WTC11 (cell line): Measurements from ENCODE around the gene PRKCE. TPM values are rescaled to one million over a fixed set of nuclear protein-coding genes. Genes with fewer than 3 reads are reported as not detected.

Experiments used
- ATAC-seq: fragments of 200-7000 bp; cut with Tn5 transposase; 2 replicates; pipeline ENCODE4 v1.10.0; 2021; ENCODE audit warnings: mild to moderate bottlenecking, moderate library complexity
- CTCF ChIA-PET: fragments of 300-600 bp; sonication (Branson Sonifier 250); formaldehyde crosslinking; loops from one replicate; lab custom pipeline; 2021; ENCODE audit warnings: antibody characterized with exemption; lab: Charles Lee
- POLR2A ChIA-PET: fragments of 350-600 bp; sonication (Branson Sonifier 250); formaldehyde crosslinking; loops from one replicate; lab custom pipeline; 2021; ENCODE audit warnings: antibody characterized with exemption; lab: Charles Lee
- DNase-seq: peaks from one replicate; pipeline ENCODE4 v3.0.0; 2021; ENCODE audit warnings: low spot score
- H3K27ac Mint-ChIP-seq: 2 replicates; pipeline ENCODE4 v1.8.0; 2021; ENCODE audit warnings: mixed read lengths
- H3K27me3 Mint-ChIP-seq: 2 replicates; pipeline ENCODE4 v1.8.0; 2021; ENCODE audit warnings: low read depth, mild to moderate bottlenecking, moderate library complexity, mixed read lengths
- H3K36me3 Mint-ChIP-seq: 2 replicates; pipeline ENCODE4 v1.8.0; 2021; ENCODE audit warnings: mixed read lengths
- H3K4me1 Mint-ChIP-seq: 2 replicates; pipeline ENCODE4 v1.8.0; 2022; ENCODE audit warnings: mixed read lengths
- H3K4me3 Mint-ChIP-seq: 2 replicates; pipeline ENCODE4 v1.8.0; 2021; ENCODE audit warnings: mild to moderate bottlenecking, moderate library complexity, mixed read lengths
- H3K9me3 Mint-ChIP-seq: 2 replicates; pipeline ENCODE4 v1.8.0; 2021; ENCODE audit warnings: mixed read lengths
- ESRRA ChIP-seq: sonication (generic); formaldehyde crosslinking; IDR thresholded peaks from 2 replicates; pipeline ENCODE4 v1.8.1; 2022; ENCODE audit warnings: mild to moderate bottlenecking, missing genetic modification reagents, borderline replicate concordance
- HMGA2 ChIP-seq: fragments of 250-450 bp; sonication (Bioruptor Pico); IDR thresholded peaks from 2 replicates; pipeline ENCODE4 v1.4.0; 2021; ENCODE audit warnings: mild to moderate bottlenecking, moderate library complexity
- PRRX2 ChIP-seq: fragments of 250-450 bp; sonication (Bioruptor Pico); IDR thresholded peaks from 2 replicates; pipeline ENCODE4 v1.8.0; 2021; ENCODE audit warnings: mild to moderate bottlenecking
- SMAD4 ChIP-seq: sonication (generic); formaldehyde crosslinking; IDR thresholded peaks from 2 replicates; pipeline ENCODE4 v1.8.0; 2022; ENCODE audit warnings: mild to moderate bottlenecking, missing genetic modification reagents
- TP53 ChIP-seq: sonication (generic); formaldehyde crosslinking; IDR thresholded peaks from 2 replicates; pipeline ENCODE4 v1.8.1; 2023; ENCODE audit warnings: mild to moderate bottlenecking, missing genetic modification reagents
- ZNF416 ChIP-seq: fragments of 250-450 bp; sonication (Bioruptor Pico); IDR thresholded peaks from 2 replicates; pipeline ENCODE4 v1.9.0; 2021; ENCODE audit warnings: mild to moderate bottlenecking, inconsistent platforms
- total RNA-seq: library from RNA; stranded (reverse); gene quantifications from 3 replicates; pipeline ENCODE4 v1.2.3, GENCODE V29; 2021
- TF ChIP-seq, protein P1 (sequence below): fragments of 250-450 bp; sonication (Bioruptor Pico); conservative IDR thresholded peaks from 2 replicates; pipeline ENCODE4 v1.9.0; 2021; ENCODE audit warnings: mild to moderate bottlenecking
- TF ChIP-seq, protein P2 (sequence below): fragments of 250-450 bp; sonication (Bioruptor Pico); IDR thresholded peaks from 2 replicates; pipeline ENCODE4 v1.9.0; 2021; ENCODE audit warnings: moderate library complexity, mild to moderate bottlenecking, inconsistent platforms, borderline replicate concordance
- TF ChIP-seq, protein P3 (sequence below): sonication (generic); formaldehyde crosslinking; IDR thresholded peaks from 2 replicates; pipeline ENCODE4 v1.8.1; 2023; ENCODE audit warnings: mild to moderate bottlenecking, missing genetic modification reagents
- TF ChIP-seq, protein P4 (sequence below): sonication (generic); formaldehyde crosslinking; IDR thresholded peaks from 2 replicates; pipeline ENCODE4 v1.8.1; 2022; ENCODE audit warnings: low read depth, missing genetic modification reagents, borderline replicate concordance
- TF ChIP-seq, protein P5 (sequence below): sonication (generic); formaldehyde crosslinking; IDR thresholded peaks from 2 replicates; pipeline ENCODE4 v1.8.1; 2022; ENCODE audit warnings: low read depth, mild to moderate bottlenecking, moderate library complexity, missing genetic modification reagents, borderline replicate concordance
- TF ChIP-seq, protein P6 (sequence below): sonication (generic); formaldehyde crosslinking; IDR thresholded peaks from 2 replicates; pipeline ENCODE4 v1.8.0; 2023; ENCODE audit warnings: missing genetic modification reagents, mild to moderate bottlenecking, borderline replicate concordance
- TF ChIP-seq, protein P7 (sequence below): sonication (generic); formaldehyde crosslinking; IDR thresholded peaks from 2 replicates; pipeline ENCODE4 v1.8.1; 2023; ENCODE audit warnings: mild to moderate bottlenecking, moderate library complexity, missing genetic modification reagents
- TF ChIP-seq, protein P8 (sequence below): sonication (generic); formaldehyde crosslinking; IDR thresholded peaks from 2 replicates; pipeline ENCODE4 v1.8.0; 2023; ENCODE audit warnings: missing genetic modification reagents

PRKCE gene
- total RNA-seq, 1 experiment from 2014 or later: 5.8 TPM

DNA sequence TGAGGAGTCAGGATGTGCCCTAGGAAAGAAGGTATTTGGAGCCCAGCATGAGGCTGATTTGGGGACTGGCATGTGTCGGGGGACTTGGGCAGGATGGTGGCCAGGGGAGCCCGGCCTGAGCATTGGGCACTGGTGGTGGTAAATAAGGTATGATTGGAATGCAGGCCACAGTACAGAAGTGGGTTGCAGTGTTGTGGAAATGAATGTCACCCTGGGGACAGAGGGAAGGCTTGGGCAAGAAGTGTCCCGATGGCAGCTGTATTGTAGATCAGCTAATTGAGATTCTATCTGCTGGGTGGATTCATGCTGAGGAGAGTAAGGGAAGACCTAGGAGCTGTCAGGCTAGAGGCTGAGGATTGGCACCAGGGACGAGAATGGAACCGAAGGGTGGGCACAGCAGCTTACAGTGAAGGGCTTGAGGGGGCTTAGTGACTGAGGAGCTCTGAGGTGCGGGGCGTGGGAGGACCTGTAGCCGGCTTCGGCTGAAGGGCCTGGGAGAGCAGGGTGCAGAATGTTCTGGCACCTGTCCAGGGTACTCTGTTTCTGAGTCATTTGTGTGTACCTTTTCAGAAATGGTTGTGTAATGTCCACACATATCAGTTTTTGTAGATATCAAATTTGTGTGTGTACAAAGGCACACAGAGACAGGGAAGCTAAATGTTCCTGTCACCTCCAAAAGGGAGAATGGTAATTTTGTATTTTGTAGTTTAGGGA lies 170.2 kb downstream of the PRKCE start:
- no peak overlapping the region for H3K27ac Mint-ChIP-seq
- no peaks in the 10 kb centered on the region for H3K36me3 Mint-ChIP-seq
- H3K4me3 Mint-ChIP-seq: no peak overlapping the region
- ChIA-PET POLR2A (no interaction called here), CTCF (interaction anchor here (0.6 to 1.1 kb wide), 3 partner anchors 43 to 224 kb away, joined by 3 read pairs; no protein-coding TSS in a partner anchor)
- no peaks in the 10 kb centered on the region for H3K9me3 Mint-ChIP-seq
- TF ChIP-seq, protein P1, sequence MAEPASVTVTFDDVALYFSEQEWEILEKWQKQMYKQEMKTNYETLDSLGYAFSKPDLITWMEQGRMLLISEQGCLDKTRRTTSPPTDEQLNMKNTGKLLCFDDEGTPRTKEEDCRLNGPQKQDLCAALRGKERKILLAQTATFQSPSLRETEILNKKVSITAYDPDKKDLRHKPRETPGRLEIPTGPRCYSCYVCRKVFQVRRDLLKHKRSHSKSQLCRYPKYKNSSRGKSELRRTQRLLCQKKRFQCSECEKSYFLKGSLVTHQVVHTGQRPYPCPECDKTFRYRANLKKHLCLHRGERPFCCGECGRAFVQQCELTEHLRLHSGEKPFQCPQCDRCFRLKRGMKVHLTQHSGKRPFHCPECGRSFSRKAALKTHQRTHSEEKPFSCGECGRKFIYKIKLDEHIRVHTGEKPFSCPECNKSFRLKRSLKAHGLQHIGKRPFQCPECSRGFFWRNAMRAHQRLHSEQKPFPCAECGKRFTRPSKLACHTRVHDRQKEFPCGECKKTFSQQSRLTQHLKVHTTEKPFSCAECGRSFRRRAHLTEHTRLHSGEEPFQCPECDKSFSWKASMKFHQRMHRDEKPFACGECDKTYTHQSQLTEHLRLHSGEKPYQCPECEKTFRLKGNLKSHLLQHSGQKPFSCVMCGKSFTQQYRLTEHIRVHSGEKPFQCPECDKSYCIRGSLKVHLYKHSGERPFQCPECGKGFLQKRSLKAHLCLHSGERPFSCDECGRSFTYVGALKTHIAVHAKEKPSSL (CRISPR knock-in tag): no peak
- TF ChIP-seq, protein P2, sequence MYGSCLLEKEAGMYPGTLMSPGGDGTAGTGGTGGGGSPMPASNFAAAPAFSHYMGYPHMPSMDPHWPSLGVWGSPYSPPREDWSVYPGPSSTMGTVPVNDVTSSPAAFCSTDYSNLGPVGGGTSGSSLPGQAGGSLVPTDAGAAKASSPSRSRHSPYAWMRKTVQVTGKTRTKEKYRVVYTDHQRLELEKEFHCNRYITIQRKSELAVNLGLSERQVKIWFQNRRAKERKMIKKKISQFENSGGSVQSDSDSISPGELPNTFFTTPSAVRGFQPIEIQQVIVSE (CRISPR knock-in tag): no peak
- no peak for TF ChIP-seq ESRRA (CRISPR knock-in tag)
- TF ChIP-seq ZNF416: no peak
- TF ChIP-seq HMGA2 (CRISPR knock-in tag): no peak
- TF ChIP-seq, protein P3, sequence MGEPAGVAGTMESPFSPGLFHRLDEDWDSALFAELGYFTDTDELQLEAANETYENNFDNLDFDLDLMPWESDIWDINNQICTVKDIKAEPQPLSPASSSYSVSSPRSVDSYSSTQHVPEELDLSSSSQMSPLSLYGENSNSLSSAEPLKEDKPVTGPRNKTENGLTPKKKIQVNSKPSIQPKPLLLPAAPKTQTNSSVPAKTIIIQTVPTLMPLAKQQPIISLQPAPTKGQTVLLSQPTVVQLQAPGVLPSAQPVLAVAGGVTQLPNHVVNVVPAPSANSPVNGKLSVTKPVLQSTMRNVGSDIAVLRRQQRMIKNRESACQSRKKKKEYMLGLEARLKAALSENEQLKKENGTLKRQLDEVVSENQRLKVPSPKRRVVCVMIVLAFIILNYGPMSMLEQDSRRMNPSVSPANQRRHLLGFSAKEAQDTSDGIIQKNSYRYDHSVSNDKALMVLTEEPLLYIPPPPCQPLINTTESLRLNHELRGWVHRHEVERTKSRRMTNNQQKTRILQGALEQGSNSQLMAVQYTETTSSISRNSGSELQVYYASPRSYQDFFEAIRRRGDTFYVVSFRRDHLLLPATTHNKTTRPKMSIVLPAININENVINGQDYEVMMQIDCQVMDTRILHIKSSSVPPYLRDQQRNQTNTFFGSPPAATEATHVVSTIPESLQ (CRISPR knock-in tag): no peak
- TF ChIP-seq, protein P4, sequence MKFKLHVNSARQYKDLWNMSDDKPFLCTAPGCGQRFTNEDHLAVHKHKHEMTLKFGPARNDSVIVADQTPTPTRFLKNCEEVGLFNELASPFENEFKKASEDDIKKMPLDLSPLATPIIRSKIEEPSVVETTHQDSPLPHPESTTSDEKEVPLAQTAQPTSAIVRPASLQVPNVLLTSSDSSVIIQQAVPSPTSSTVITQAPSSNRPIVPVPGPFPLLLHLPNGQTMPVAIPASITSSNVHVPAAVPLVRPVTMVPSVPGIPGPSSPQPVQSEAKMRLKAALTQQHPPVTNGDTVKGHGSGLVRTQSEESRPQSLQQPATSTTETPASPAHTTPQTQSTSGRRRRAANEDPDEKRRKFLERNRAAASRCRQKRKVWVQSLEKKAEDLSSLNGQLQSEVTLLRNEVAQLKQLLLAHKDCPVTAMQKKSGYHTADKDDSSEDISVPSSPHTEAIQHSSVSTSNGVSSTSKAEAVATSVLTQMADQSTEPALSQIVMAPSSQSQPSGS: no peak
- no peak for TF ChIP-seq SMAD4
- TF ChIP-seq, protein P5, sequence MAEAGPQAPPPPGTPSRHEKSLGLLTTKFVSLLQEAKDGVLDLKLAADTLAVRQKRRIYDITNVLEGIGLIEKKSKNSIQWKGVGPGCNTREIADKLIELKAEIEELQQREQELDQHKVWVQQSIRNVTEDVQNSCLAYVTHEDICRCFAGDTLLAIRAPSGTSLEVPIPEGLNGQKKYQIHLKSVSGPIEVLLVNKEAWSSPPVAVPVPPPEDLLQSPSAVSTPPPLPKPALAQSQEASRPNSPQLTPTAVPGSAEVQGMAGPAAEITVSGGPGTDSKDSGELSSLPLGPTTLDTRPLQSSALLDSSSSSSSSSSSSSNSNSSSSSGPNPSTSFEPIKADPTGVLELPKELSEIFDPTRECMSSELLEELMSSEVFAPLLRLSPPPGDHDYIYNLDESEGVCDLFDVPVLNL: no peak
- TF ChIP-seq TP53 (CRISPR knock-in tag): no peak
- TF ChIP-seq, protein P6, sequence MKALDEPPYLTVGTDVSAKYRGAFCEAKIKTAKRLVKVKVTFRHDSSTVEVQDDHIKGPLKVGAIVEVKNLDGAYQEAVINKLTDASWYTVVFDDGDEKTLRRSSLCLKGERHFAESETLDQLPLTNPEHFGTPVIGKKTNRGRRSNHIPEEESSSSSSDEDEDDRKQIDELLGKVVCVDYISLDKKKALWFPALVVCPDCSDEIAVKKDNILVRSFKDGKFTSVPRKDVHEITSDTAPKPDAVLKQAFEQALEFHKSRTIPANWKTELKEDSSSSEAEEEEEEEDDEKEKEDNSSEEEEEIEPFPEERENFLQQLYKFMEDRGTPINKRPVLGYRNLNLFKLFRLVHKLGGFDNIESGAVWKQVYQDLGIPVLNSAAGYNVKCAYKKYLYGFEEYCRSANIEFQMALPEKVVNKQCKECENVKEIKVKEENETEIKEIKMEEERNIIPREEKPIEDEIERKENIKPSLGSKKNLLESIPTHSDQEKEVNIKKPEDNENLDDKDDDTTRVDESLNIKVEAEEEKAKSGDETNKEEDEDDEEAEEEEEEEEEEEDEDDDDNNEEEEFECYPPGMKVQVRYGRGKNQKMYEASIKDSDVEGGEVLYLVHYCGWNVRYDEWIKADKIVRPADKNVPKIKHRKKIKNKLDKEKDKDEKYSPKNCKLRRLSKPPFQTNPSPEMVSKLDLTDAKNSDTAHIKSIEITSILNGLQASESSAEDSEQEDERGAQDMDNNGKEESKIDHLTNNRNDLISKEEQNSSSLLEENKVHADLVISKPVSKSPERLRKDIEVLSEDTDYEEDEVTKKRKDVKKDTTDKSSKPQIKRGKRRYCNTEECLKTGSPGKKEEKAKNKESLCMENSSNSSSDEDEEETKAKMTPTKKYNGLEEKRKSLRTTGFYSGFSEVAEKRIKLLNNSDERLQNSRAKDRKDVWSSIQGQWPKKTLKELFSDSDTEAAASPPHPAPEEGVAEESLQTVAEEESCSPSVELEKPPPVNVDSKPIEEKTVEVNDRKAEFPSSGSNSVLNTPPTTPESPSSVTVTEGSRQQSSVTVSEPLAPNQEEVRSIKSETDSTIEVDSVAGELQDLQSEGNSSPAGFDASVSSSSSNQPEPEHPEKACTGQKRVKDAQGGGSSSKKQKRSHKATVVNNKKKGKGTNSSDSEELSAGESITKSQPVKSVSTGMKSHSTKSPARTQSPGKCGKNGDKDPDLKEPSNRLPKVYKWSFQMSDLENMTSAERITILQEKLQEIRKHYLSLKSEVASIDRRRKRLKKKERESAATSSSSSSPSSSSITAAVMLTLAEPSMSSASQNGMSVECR (CRISPR knock-in tag): no peak
- TF ChIP-seq PRRX2 (CRISPR knock-in tag): no peak
- TF ChIP-seq, protein P7, sequence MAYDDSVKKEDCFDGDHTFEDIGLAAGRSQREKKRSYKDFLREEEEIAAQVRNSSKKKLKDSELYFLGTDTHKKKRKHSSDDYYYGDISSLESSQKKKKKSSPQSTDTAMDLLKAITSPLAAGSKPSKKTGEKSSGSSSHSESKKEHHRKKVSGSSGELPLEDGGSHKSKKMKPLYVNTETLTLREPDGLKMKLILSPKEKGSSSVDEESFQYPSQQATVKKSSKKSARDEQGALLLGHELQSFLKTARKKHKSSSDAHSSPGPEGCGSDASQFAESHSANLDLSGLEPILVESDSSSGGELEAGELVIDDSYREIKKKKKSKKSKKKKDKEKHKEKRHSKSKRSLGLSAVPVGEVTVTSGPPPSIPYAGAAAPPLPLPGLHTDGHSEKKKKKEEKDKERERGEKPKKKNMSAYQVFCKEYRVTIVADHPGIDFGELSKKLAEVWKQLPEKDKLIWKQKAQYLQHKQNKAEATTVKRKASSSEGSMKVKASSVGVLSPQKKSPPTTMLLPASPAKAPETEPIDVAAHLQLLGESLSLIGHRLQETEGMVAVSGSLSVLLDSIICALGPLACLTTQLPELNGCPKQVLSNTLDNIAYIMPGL (CRISPR knock-in tag): no peak
- TF ChIP-seq, protein P8, sequence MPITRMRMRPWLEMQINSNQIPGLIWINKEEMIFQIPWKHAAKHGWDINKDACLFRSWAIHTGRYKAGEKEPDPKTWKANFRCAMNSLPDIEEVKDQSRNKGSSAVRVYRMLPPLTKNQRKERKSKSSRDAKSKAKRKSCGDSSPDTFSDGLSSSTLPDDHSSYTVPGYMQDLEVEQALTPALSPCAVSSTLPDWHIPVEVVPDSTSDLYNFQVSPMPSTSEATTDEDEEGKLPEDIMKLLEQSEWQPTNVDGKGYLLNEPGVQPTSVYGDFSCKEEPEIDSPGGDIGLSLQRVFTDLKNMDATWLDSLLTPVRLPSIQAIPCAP (CRISPR knock-in tag): no peak
- DNase-seq (no peak), ATAC-seq (no peak)
- peaks cover 22% of the 10 kb centered on the region for H3K4me1 Mint-ChIP-seq
- H3K27me3 Mint-ChIP-seq: no peaks in the 10 kb centered on the region
